Gastroesophageal sphincter (tissue), 3 donors: Measurements from ENCODE around the gene KAZN.

ENCODE experiments used
- EP300 ChIP-seq: sonication (generic); formaldehyde crosslinking; IDR thresholded peaks from one replicate; pipeline ENCODE4 v1.6.1; 2017; ENCODE audit warnings: antibody characterized with exemption, mild to moderate bottlenecking
- POLR2A ChIP-seq, 2 donors: fragments of 450-650 bp; IDR thresholded peaks; one replicate each; pipeline ENCODE4 v1.6.1; 2017; ENCODE audit warnings: antibody characterized with exemption in 2 of 2, mild to moderate bottlenecking in 2 of 2, moderate library complexity in 1 of 2
- TF ChIP-seq, protein P1 (sequence below), 4 experiments: fragments of 200-600 bp in 2 of 4; fragments of 450-650 bp in 2 of 4; sonication (generic) in 1 of 4; IDR thresholded peaks; one replicate each; pipeline ENCODE4 v1.5.1; 2017 to 2019; ENCODE audit warnings: antibody characterized with exemption in 4 of 4, mild to moderate bottlenecking in 2 of 4, moderate library complexity in 2 of 4

DNA sequence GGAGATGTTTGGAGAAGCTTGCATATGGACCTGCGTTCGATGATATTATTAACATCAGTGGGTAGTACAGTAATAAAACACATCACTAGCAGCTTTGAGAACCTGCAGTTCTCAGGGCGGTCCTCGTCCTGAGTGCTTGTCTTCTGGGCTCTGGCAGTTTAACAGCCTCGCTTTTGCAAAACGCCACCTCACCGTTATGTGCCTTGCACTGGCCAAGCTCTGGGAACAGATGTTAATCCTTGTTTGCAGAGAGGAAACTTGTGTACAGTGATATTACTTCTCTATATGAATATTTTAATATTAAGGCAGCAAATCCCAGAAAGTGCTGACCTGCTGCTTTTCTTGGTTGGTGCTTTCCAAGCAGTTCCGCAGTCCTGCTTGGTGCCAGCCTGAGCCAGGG, 387.7 kb downstream of the KAZN start:
- TF ChIP-seq POLR2A (IDR thresholded peaks at IDR 0.05) (no peak), EP300 (no peak)
- TF ChIP-seq, protein P1, sequence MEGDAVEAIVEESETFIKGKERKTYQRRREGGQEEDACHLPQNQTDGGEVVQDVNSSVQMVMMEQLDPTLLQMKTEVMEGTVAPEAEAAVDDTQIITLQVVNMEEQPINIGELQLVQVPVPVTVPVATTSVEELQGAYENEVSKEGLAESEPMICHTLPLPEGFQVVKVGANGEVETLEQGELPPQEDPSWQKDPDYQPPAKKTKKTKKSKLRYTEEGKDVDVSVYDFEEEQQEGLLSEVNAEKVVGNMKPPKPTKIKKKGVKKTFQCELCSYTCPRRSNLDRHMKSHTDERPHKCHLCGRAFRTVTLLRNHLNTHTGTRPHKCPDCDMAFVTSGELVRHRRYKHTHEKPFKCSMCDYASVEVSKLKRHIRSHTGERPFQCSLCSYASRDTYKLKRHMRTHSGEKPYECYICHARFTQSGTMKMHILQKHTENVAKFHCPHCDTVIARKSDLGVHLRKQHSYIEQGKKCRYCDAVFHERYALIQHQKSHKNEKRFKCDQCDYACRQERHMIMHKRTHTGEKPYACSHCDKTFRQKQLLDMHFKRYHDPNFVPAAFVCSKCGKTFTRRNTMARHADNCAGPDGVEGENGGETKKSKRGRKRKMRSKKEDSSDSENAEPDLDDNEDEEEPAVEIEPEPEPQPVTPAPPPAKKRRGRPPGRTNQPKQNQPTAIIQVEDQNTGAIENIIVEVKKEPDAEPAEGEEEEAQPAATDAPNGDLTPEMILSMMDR (IDR thresholded peaks at IDR 0.05) = no peak
